Measurements from ENCODE around the gene TMEM82.

The TMEM82 gene

GRCh38 chr1:15726508-15726907 lies 15.8 kb upstream of the TMEM82 start:
- no peak overlapping the region for H3K4me3 ChIP-seq (ENCODE audit: insufficient read length, low read depth)
- H3K9ac ChIP-seq (ENCODE audit: insufficient read length, low read depth): no peak overlapping the region
- peaks cover 71% of the 10 kb centered on the region for H3K36me3 ChIP-seq (ENCODE audit: insufficient read depth, insufficient read length, low read length)
- H3K9me3 ChIP-seq (ENCODE audit: insufficient read depth, low read length): no peaks in the 10 kb centered on the region
- TF ChIP-seq ZNF274 (IDR thresholded peaks at IDR 0.05; ENCODE audit: low read depth, low read length) (no peak), SUZ12 (IDR thresholded peaks at IDR 0.05; ENCODE audit: extremely low read depth, insufficient read depth, insufficient read length) (no peak), YY1 (IDR thresholded peaks at IDR 0.05; ENCODE audit: insufficient read depth, insufficient read length) (no peak)
- no peak for DNase-seq (ENCODE audit: low read depth, low spot score)
- H3K27me3 ChIP-seq (ENCODE audit: insufficient read depth, insufficient read length): no peaks in the 10 kb centered on the region
- H3K4me1 ChIP-seq (ENCODE audit: insufficient read depth, insufficient read length): peaks cover 6% of the 10 kb centered on the region

- H3K36me3 ChIP-seq (ENCODE audit: insufficient read depth, insufficient read length, low read length): peaks cover 74% of the 10 kb centered on the region
- H3K9me3 ChIP-seq (ENCODE audit: insufficient read depth, low read length): no peaks in the 10 kb centered on the region
- TF ChIP-seq ZNF274 (IDR thresholded peaks at IDR 0.05; ENCODE audit: low read depth, low read length): no peak
- no peak for TF ChIP-seq YY1 (IDR thresholded peaks at IDR 0.05; ENCODE audit: insufficient read depth, insufficient read length)
- TF ChIP-seq SUZ12 (IDR thresholded peaks at IDR 0.05; ENCODE audit: extremely low read depth, insufficient read depth, insufficient read length): no peak
- H3K4me1 ChIP-seq (ENCODE audit: insufficient read depth, insufficient read length): peaks cover 10% of the 10 kb centered on the region
- no peak for DNase-seq (ENCODE audit: low read depth, low spot score)
- H3K27me3 ChIP-seq (ENCODE audit: insufficient read depth, insufficient read length): no peaks in the 10 kb centered on the region
- no peak overlapping the region for H3K4me3 ChIP-seq (ENCODE audit: insufficient read length, low read depth)
- H3K9ac ChIP-seq (ENCODE audit: insufficient read length, low read depth): no peak overlapping the region
Measured at GRCh38 chr1:15727021-15727420, 15.3 kb upstream of the TMEM82 start.

GRCh38 chr1:15727424-15727823 lies 14.9 kb upstream of the TMEM82 start:
- no peak for DNase-seq (ENCODE audit: low read depth, low spot score)
- no peaks in the 10 kb centered on the region for H3K9me3 ChIP-seq (ENCODE audit: insufficient read depth, low read length)
- H3K4me3 ChIP-seq (ENCODE audit: insufficient read length, low read depth): no peak overlapping the region
- no peaks in the 10 kb centered on the region for H3K27me3 ChIP-seq (ENCODE audit: insufficient read depth, insufficient read length)
- no peak overlapping the region for H3K9ac ChIP-seq (ENCODE audit: insufficient read length, low read depth)
- H3K4me1 ChIP-seq (ENCODE audit: insufficient read depth, insufficient read length): peaks cover 12% of the 10 kb centered on the region
- TF ChIP-seq ZNF274 (IDR thresholded peaks at IDR 0.05; ENCODE audit: low read depth, low read length): no peak
- no peak for TF ChIP-seq SUZ12 (IDR thresholded peaks at IDR 0.05; ENCODE audit: extremely low read depth, insufficient read depth, insufficient read length)
- no peak for TF ChIP-seq YY1 (IDR thresholded peaks at IDR 0.05; ENCODE audit: insufficient read depth, insufficient read length)
- H3K36me3 ChIP-seq (ENCODE audit: insufficient read depth, insufficient read length, low read length): peaks cover 78% of the 10 kb centered on the region

- TF ChIP-seq SUZ12 (IDR thresholded peaks at IDR 0.05; ENCODE audit: extremely low read depth, insufficient read depth, insufficient read length): no peak
- no peak for TF ChIP-seq YY1 (IDR thresholded peaks at IDR 0.05; ENCODE audit: insufficient read depth, insufficient read length)
- TF ChIP-seq ZNF274 (IDR thresholded peaks at IDR 0.05; ENCODE audit: low read depth, low read length): no peak
- H3K9ac ChIP-seq (ENCODE audit: insufficient read length, low read depth): no peak overlapping the region
- no peak overlapping the region for H3K4me3 ChIP-seq (ENCODE audit: insufficient read length, low read depth)
- peaks cover 10% of the 10 kb centered on the region for H3K4me1 ChIP-seq (ENCODE audit: insufficient read depth, insufficient read length)
- DNase-seq (ENCODE audit: low read depth, low spot score): no peak
- no peaks in the 10 kb centered on the region for H3K9me3 ChIP-seq (ENCODE audit: insufficient read depth, low read length)
- peaks cover 81% of the 10 kb centered on the region for H3K36me3 ChIP-seq (ENCODE audit: insufficient read depth, insufficient read length, low read length)
- H3K27me3 ChIP-seq (ENCODE audit: insufficient read depth, insufficient read length): no peaks in the 10 kb centered on the region
Measured at GRCh38 chr1:15727866-15728534, 14.3 kb upstream of the TMEM82 start.

- Histone ChIP-seq H3K4me3 (ENCODE audit: insufficient read length, low read depth) (no peak overlapping the region), H3K4me1 (ENCODE audit: insufficient read depth, insufficient read length) (peaks cover 9% of the 10 kb centered on the region), H3K27me3 (ENCODE audit: insufficient read depth, insufficient read length) (no peaks in the 10 kb centered on the region), H3K9ac (ENCODE audit: insufficient read length, low read depth) (no peak overlapping the region), H3K36me3 (ENCODE audit: insufficient read depth, insufficient read length, low read length) (peaks cover 89% of the 10 kb centered on the region), H3K9me3 (ENCODE audit: insufficient read depth, low read length) (no peaks in the 10 kb centered on the region)
- TF ChIP-seq SUZ12 (IDR thresholded peaks at IDR 0.05; ENCODE audit: extremely low read depth, insufficient read depth, insufficient read length) (no peak), YY1 (IDR thresholded peaks at IDR 0.05; ENCODE audit: insufficient read depth, insufficient read length) (no peak), ZNF274 (IDR thresholded peaks at IDR 0.05; ENCODE audit: low read depth, low read length) (no peak)
- no peak for DNase-seq (ENCODE audit: low read depth, low spot score)
Measured at GRCh38 chr1:15728937-15729657, 13.2 kb upstream of the TMEM82 start.

DNA sequence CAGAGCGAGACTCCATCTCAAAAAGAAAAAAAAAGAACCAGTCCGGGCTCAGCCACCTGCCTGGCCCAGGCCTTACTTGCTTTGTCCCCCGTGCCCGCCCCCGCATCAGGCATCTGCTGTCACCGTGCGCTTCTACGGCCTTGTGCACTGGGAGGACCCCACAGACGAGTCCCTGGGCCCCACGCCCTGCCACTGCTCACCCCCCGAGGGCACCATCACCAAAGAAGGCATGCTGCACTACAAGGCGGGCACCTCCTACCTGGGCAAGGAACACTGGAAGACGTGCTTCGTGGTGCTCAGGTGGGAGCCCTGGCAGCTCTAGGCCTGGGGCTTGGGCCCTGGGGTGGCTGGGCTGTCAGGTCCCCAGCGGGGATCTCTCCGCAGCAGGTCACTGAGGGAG lies 11.9 kb upstream of the TMEM82 start:
- H3K36me3 ChIP-seq (ENCODE audit: insufficient read depth, insufficient read length, low read length): peaks cover 94% of the 10 kb centered on the region
- no peak for DNase-seq (ENCODE audit: low read depth, low spot score)
- no peaks in the 10 kb centered on the region for H3K9me3 ChIP-seq (ENCODE audit: insufficient read depth, low read length)
- H3K4me1 ChIP-seq (ENCODE audit: insufficient read depth, insufficient read length): peaks cover 7% of the 10 kb centered on the region
- TF ChIP-seq YY1 (IDR thresholded peaks at IDR 0.05; ENCODE audit: insufficient read depth, insufficient read length) (no peak), ZNF274 (IDR thresholded peaks at IDR 0.05; ENCODE audit: low read depth, low read length) (no peak), SUZ12 (IDR thresholded peaks at IDR 0.05; ENCODE audit: extremely low read depth, insufficient read depth, insufficient read length) (no peak)
- H3K4me3 ChIP-seq (ENCODE audit: insufficient read length, low read depth): no peak overlapping the region
- no peak overlapping the region for H3K9ac ChIP-seq (ENCODE audit: insufficient read length, low read depth)
- no peaks in the 10 kb centered on the region for H3K27me3 ChIP-seq (ENCODE audit: insufficient read depth, insufficient read length)

DNA sequence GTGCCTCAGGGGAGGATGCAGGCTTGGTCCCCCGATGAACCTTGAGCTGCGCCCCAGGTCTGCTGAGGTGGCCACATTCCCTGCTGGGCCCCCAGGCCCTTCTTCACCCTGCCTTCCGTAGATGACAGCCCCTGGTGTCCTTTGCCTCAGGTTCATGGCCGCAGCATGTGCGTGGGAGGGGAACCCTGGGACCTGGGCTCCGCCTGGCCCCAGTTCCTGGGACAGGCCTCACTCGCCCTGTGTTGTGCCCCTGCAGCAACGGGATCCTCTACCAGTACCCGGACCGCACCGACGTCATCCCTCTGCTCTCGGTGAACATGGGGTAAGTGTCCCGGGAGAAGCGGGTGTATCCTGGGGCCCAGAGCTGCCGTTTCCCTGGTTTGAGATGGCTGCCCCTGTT lies 11.4 kb upstream of the TMEM82 start:
- Histone ChIP-seq H3K9me3 (ENCODE audit: insufficient read depth, low read length) (no peaks in the 10 kb centered on the region), H3K4me1 (ENCODE audit: insufficient read depth, insufficient read length) (peaks cover 7% of the 10 kb centered on the region), H3K27me3 (ENCODE audit: insufficient read depth, insufficient read length) (no peaks in the 10 kb centered on the region), H3K36me3 (ENCODE audit: insufficient read depth, insufficient read length, low read length) (peaks cover 89% of the 10 kb centered on the region), H3K9ac (ENCODE audit: insufficient read length, low read depth) (no peak overlapping the region), H3K4me3 (ENCODE audit: insufficient read length, low read depth) (no peak overlapping the region)
- no peak for DNase-seq (ENCODE audit: low read depth, low spot score)
- TF ChIP-seq SUZ12 (IDR thresholded peaks at IDR 0.05; ENCODE audit: extremely low read depth, insufficient read depth, insufficient read length): no peak
- no peak for TF ChIP-seq YY1 (IDR thresholded peaks at IDR 0.05; ENCODE audit: insufficient read depth, insufficient read length)
- no peak for TF ChIP-seq ZNF274 (IDR thresholded peaks at IDR 0.05; ENCODE audit: low read depth, low read length)

All from NT2/D1 (cell line).